ENCODE results near the gene EGLN2. TPM values are rescaled to one million over a fixed set of nuclear protein-coding genes. Genes with fewer than 3 reads are reported as not detected.

The EGLN2 gene
- total and polyA plus RNA-seq, 9 of the 15 experiments (the other 6 are each of a cell fraction or from before 2014, with no cell fraction given), result 9.6 to 114 (median 71.0) TPM

GRCh38 chr19:40831502-40832430 is 32.8 kb downstream of the EGLN2 start (continued):
- TF ChIP-seq CGGBP1 (CRISPR knock-in tag; IDR thresholded peaks at IDR 0.05) (no peak), CREM (IDR thresholded peaks at IDR 0.05; ENCODE audit: low read depth) (no peak), SIX5 (IDR thresholded peaks at IDR 0.05; ENCODE audit: borderline replicate concordance in 1 of 2, insufficient read depth in 1 of 2, low read depth in 1 of 2, low read length in 2 of 2) (no peak), PPARD (CRISPR knock-in tag; IDR thresholded peaks at IDR 0.05) (no peak), CBX1 (IDR thresholded peaks at IDR 0.05; ENCODE audit: low read depth) (0 out of 2 replicates have a peak, but pooled peaks have one; percentile 31), MTA1 (IDR thresholded peaks at IDR 0.05; ENCODE audit: borderline replicate concordance) (no peak), ZBTB5 (IDR thresholded peaks at IDR 0.05) (no peak), MEF2A (IDR thresholded peaks at IDR 0.05; ENCODE audit: control insufficient read depth, low read depth, low read length) (no peak), TBL1XR1 (IDR thresholded peaks at IDR 0.05; ENCODE audit: low read length in 2 of 2) (no peak), ADNP (tag; IDR thresholded peaks at IDR 0.05) (peak; percentile 68; the same call in 1 of the 2 replicates), UBTF (IDR thresholded peaks at IDR 0.05; ENCODE audit: borderline replicate concordance in 1 of 2, low read depth in 2 of 2, low read length in 2 of 2) (no peak), IRF9 (tag; IDR thresholded peaks at IDR 0.05) (no peak), CTCFL (IDR thresholded peaks at IDR 0.05; ENCODE audit: borderline replicate concordance, insufficient read depth, low read depth, low read length, poor library complexity, severe bottlenecking) (no peak), ZNF24 (IDR thresholded peaks at IDR 0.05) (no peak), CBX5 (IDR thresholded peaks at IDR 0.05; ENCODE audit: borderline replicate concordance, low read depth) (no peak), ETS1 (conservative IDR thresholded peaks at IDR 0.05; ENCODE audit: control insufficient read depth, low read depth, low read length) (no peak), MTA2 (IDR thresholded peaks at IDR 0.05; ENCODE audit: low read depth) (no peak)

Measured in K562 (cell line).